HepG2 (cell line): ENCODE measurements around the gene RIPK1. TPM values are rescaled to one million over a fixed set of nuclear protein-coding genes. Genes with fewer than 3 reads are reported as not detected.

Experiments used
- AKNA ChIP-seq: sonication (generic); formaldehyde crosslinking; IDR thresholded peaks from 2 replicates; pipeline ENCODE4 v1.4.0; 2020; ENCODE audit warnings: missing genetic modification reagents, borderline replicate concordance
- ATF1 ChIP-seq: IDR thresholded peaks from 2 replicates; pipeline ENCODE4 v1.6.1; 2016; ENCODE audit warnings: mild to moderate bottlenecking, control low read depth
- BRF2 ChIP-seq: sonication (generic); formaldehyde crosslinking; IDR thresholded peaks from 2 replicates; pipeline ENCODE4 v1.8.1; 2022; ENCODE audit warnings: mild to moderate bottlenecking, missing genetic modification reagents
- CERS6 ChIP-seq: sonication (generic); formaldehyde crosslinking; IDR thresholded peaks from 2 replicates; pipeline ENCODE4 v1.5.0; 2020; ENCODE audit warnings: missing genetic modification reagents
- HDAC2 ChIP-seq: sonication (generic); formaldehyde crosslinking; IDR thresholded peaks from 2 replicates; pipeline ENCODE4 v1.4.0; 2020; ENCODE audit warnings: missing genetic modification reagents
- MEIS1 ChIP-seq: sonication (generic); formaldehyde crosslinking; IDR thresholded peaks from 2 replicates; pipeline ENCODE4 v1.9.0; 2021; ENCODE audit warnings: mild to moderate bottlenecking, missing genetic modification reagents, moderate library complexity, borderline replicate concordance
- NFE2L2 ChIP-seq: fragments of 150-350 bp; IDR thresholded peaks from 2 replicates; pipeline ENCODE4 v1.6.1; 2014; ENCODE audit warnings: low read length
- RFXANK ChIP-seq: IDR thresholded peaks from 2 replicates; pipeline ENCODE4 v1.6.1; 2016
- SNAI1 ChIP-seq: sonication (generic); formaldehyde crosslinking; IDR thresholded peaks from 2 replicates; pipeline ENCODE4 v1.5.0; 2020; ENCODE audit warnings: mild to moderate bottlenecking, missing genetic modification reagents, borderline replicate concordance
- TFDP2 ChIP-seq: sonication (generic); formaldehyde crosslinking; IDR thresholded peaks from 2 replicates; pipeline ENCODE4 v1.4.0; 2020; ENCODE audit warnings: missing genetic modification reagents
- ZBTB38 ChIP-seq: sonication (generic); formaldehyde crosslinking; IDR thresholded peaks from 2 replicates; pipeline ENCODE4 v1.5.1; 2020; ENCODE audit warnings: mild to moderate bottlenecking, missing genetic modification reagents
- ZBTB7B ChIP-seq: sonication (generic); formaldehyde crosslinking; IDR thresholded peaks from 2 replicates; pipeline ENCODE4 v1.4.0; 2020; ENCODE audit warnings: missing genetic modification reagents
- ZNF263 ChIP-seq: sonication (generic); formaldehyde crosslinking; IDR thresholded peaks from 2 replicates; pipeline ENCODE4 v1.4.0; 2020; ENCODE audit warnings: missing genetic modification reagents
- ZNF264 ChIP-seq: sonication (generic); formaldehyde crosslinking; IDR thresholded peaks from 2 replicates; pipeline ENCODE4 v1.4.0; 2020; ENCODE audit warnings: missing genetic modification reagents
- ZNF274 ChIP-seq: sonication (generic); formaldehyde crosslinking; IDR thresholded peaks from 2 replicates; pipeline ENCODE4 v1.5.1; 2020; ENCODE audit warnings: mild to moderate bottlenecking, missing genetic modification reagents
- ZNF563 ChIP-seq: sonication (generic); formaldehyde crosslinking; IDR thresholded peaks from 2 replicates; pipeline ENCODE4 v1.8.0; 2022; ENCODE audit warnings: mild to moderate bottlenecking, moderate library complexity, missing genetic modification reagents
- polyA plus RNA-seq, 8 experiments: library from polyadenylated mRNA; depleted of rRNA in 3 of 8; stranded (reverse) in 7 of 8; unstranded in 1 of 8; fragments of >200 nt; fragmentation: Illumina TruSeq in 4 of 8; extraction: Trizol in 4 of 8; gene quantifications; 2 replicates each; pipeline versions ENCODE4 v1.2.1 to v1.2.3, GENCODE V29; 2011 to 2016; ENCODE audit warnings: low read depth in 4 of 8, missing spikeins in 1 of 8, mixed read lengths in 1 of 8; ENCODE audit not compliant: insufficient read depth in 1 of 8
- total RNA-seq, 5 experiments: library from RNA; depleted of rRNA; stranded (reverse); fragments of >200 nt; fragmentation: Illumina TruSeq; extraction: Trizol; gene quantifications; 2 replicates each; pipeline ENCODE4 v1.2.3, GENCODE V29; 2016; ENCODE audit warnings: low read depth in 1 of 5

The RIPK1 gene
- total and polyA plus RNA-seq, 2 of the 13 experiments (the other 11 are each of a cell fraction or from before 2014, with no cell fraction given) = 9.0 to 10.3 TPM

GRCh38 chr6:3157131-3157933 is 89.0 kb downstream of the RIPK1 start, which contains the start of gene TUBB2A (continued):
- TF ChIP-seq AKNA (no peak), NFE2L2 (no peak), ZBTB38 (CRISPR knock-in tag) (peak; percentile 85), ZBTB7B (peak; percentile 95), ZNF263 (peak; percentile 50), TFDP2 (peak; percentile 65), ATF1 (CRISPR knock-in tag) (no peak), BRF2 (CRISPR knock-in tag) (0 out of 2 replicates have a peak, but pooled peaks have one; percentile 52), HDAC2 (CRISPR knock-in tag) (no peak), ZNF274 (CRISPR knock-in tag) (no peak), RFXANK (CRISPR knock-in tag) (no peak), SNAI1 (CRISPR knock-in tag) (no peak), MEIS1 (CRISPR knock-in tag) (0 out of 2 replicates have a peak, but pooled peaks have one; percentile 63), CERS6 (CRISPR knock-in tag) (no peak; the same call in 1 of the 2 replicates), ZNF563 (peak; percentile 77; the same call in 1 of the 2 replicates), ZNF264 (no peak)
